Liver (tissue), 9 donors: ENCODE data around the gene CELF2. TPM values are rescaled to one million over a fixed set of nuclear protein-coding genes. Genes with fewer than 3 reads are reported as not detected.

Source experiments
- DNase-seq: peaks from one replicate; pipeline ENCODE4 v3.0.0-alpha.2; 2017; ENCODE audit warnings: low spot score
- H3K27ac ChIP-seq, 2 donors: one replicate each; pipeline ENCODE4 v1.7.0; 2013; ENCODE audit warnings: inconsistent platforms in 2 of 2, low read length in 2 of 2, control low read depth in 1 of 2, low read depth in 1 of 2, mild to moderate bottlenecking in 1 of 2
- H3K27me3 ChIP-seq, 4 donors: one replicate each; pipeline versions ENCODE4 v1.6.1 to v1.7.0; 2013; ENCODE audit warnings: low read length in 3 of 4, inconsistent platforms in 1 of 4, mild to moderate bottlenecking in 1 of 4, moderate library complexity in 1 of 4; ENCODE audit not compliant: control insufficient read depth in 4 of 4, insufficient read depth in 4 of 4
- H3K36me3 ChIP-seq, 4 donors: one replicate each; pipeline versions ENCODE4 v1.6.1 to v1.7.0; 2013; ENCODE audit warnings: low read length in 3 of 4, mild to moderate bottlenecking in 3 of 4, low read depth in 1 of 4, moderate library complexity in 1 of 4; ENCODE audit not compliant: control insufficient read depth in 4 of 4, insufficient read depth in 3 of 4
- H3K4me1 ChIP-seq, 4 donors: one replicate each; pipeline versions ENCODE4 v1.6.1 to v1.7.0; 2013; ENCODE audit warnings: low read length in 3 of 4, mild to moderate bottlenecking in 3 of 4, moderate library complexity in 1 of 4; ENCODE audit not compliant: control insufficient read depth in 4 of 4, insufficient read depth in 4 of 4
- H3K4me3 ChIP-seq, 3 donors: one replicate each; pipeline versions ENCODE4 v1.6.1 to v1.7.0; 2013; ENCODE audit warnings: low read length in 3 of 3, control low read depth in 1 of 3, low read depth in 1 of 3, mild to moderate bottlenecking in 1 of 3
- H3K9ac ChIP-seq, 2 donors: one replicate each; pipeline ENCODE4 v1.7.0; 2013; ENCODE audit warnings: low read length in 2 of 2, mild to moderate bottlenecking in 2 of 2, moderate library complexity in 2 of 2, control low read depth in 1 of 2, low read depth in 1 of 2
- H3K9me3 ChIP-seq, 4 donors: one replicate each; pipeline versions ENCODE4 v1.6.1 to v1.7.0; 2013; ENCODE audit warnings: low read length in 3 of 4; ENCODE audit not compliant: control insufficient read depth in 4 of 4
- ATF3 ChIP-seq: IDR thresholded peaks from 2 replicates; pipeline ENCODE4 v1.6.1; 2016; ENCODE audit warnings: antibody characterized with exemption
- CTCF ChIP-seq: fragments of 150-350 bp; IDR thresholded peaks from 2 replicates; pipeline ENCODE4 v1.5.1; 2017; ENCODE audit warnings: improper control_type of control experiment, low read depth, low read length; ENCODE audit not compliant: missing input control
- EGR1 ChIP-seq, 2 donors: IDR thresholded peaks; 2 replicates each; pipeline ENCODE4 v1.6.1; 2016 to 2018; ENCODE audit warnings: antibody characterized with exemption in 2 of 2, low read depth in 2 of 2
- FOXA1 ChIP-seq: IDR thresholded peaks from 2 replicates; pipeline ENCODE4 v1.6.1; 2016; ENCODE audit warnings: antibody characterized with exemption
- FOXA2 ChIP-seq: IDR thresholded peaks from 2 replicates; pipeline ENCODE4 v1.6.1; 2016; ENCODE audit warnings: antibody characterized with exemption
- GABPA ChIP-seq, 2 donors: IDR thresholded peaks in 1 of 2; conservative IDR thresholded peaks in 1 of 2; 2 replicates each; pipeline ENCODE4 v1.6.1; 2016; ENCODE audit warnings: antibody characterized with exemption in 2 of 2, mild to moderate bottlenecking in 1 of 2, moderate library complexity in 1 of 2
- HNF4G ChIP-seq: IDR thresholded peaks from 2 replicates; pipeline ENCODE4 v1.6.1; 2016; ENCODE audit warnings: antibody characterized with exemption
- JUND ChIP-seq, 2 donors: IDR thresholded peaks; 2 replicates each; pipeline ENCODE4 v1.6.1; 2016; ENCODE audit warnings: antibody characterized with exemption in 2 of 2
- MAX ChIP-seq: IDR thresholded peaks from 2 replicates; pipeline ENCODE4 v1.6.1; 2016; ENCODE audit warnings: antibody characterized with exemption
- NR2F2 ChIP-seq: IDR thresholded peaks from 2 replicates; pipeline ENCODE4 v1.6.1; 2016; ENCODE audit warnings: antibody characterized with exemption
- RAD21 ChIP-seq, 2 donors: IDR thresholded peaks; 2 replicates each; pipeline ENCODE4 v1.6.1; 2016; ENCODE audit warnings: antibody characterized with exemption in 2 of 2, mild to moderate bottlenecking in 2 of 2
- REST ChIP-seq: IDR thresholded peaks from 2 replicates; pipeline ENCODE4 v1.6.1; 2016; ENCODE audit warnings: antibody characterized with exemption, mild to moderate bottlenecking
- RXRA ChIP-seq, 2 donors: IDR thresholded peaks; 2 replicates each; pipeline ENCODE4 v1.6.1; 2017 to 2018; ENCODE audit warnings: antibody characterized with exemption in 2 of 2, mild to moderate bottlenecking in 1 of 2
- SP1 ChIP-seq: IDR thresholded peaks from 2 replicates; pipeline ENCODE4 v1.6.1; 2018; ENCODE audit warnings: antibody characterized with exemption, mild to moderate bottlenecking
- TAF1 ChIP-seq: conservative IDR thresholded peaks from 2 replicates; pipeline ENCODE4 v1.6.1; 2016; ENCODE audit warnings: antibody characterized with exemption, mild to moderate bottlenecking
- YY1 ChIP-seq: IDR thresholded peaks from 2 replicates; pipeline ENCODE4 v1.6.1; 2016; ENCODE audit warnings: antibody characterized with exemption, mild to moderate bottlenecking
- ZBTB33 ChIP-seq: IDR thresholded peaks from 2 replicates; pipeline ENCODE4 v1.6.1; 2016; ENCODE audit warnings: antibody characterized with exemption
- WGBS: extraction: QIAGEN DNeasy Blood & Tissue Kit; methylation state at CpG from one replicate; pipeline ENCODE4 v1.1.7; 2013; 5-methylcytosine and 5-hydroxymethylcytosine counted together
- polyA plus RNA-seq, 2 donors: library from polyadenylated mRNA; stranded (reverse) in 1 of 2; unstranded in 1 of 2; fragments of 200-250 nt in 1 of 2; fragments of >200 nt in 1 of 2; fragmentation: Nextera tagmentation in 1 of 2; extraction: Ambion mirVana in 1 of 2; gene quantifications; one replicate each; pipeline versions ENCODE4 v1.2.1 to v1.2.3, GENCODE V29; 2013 to 2015
- total RNA-seq, 2 donors: library from RNA; depleted of rRNA; stranded (reverse); fragments of >200 nt; gene quantifications; one replicate each; pipeline ENCODE4 v1.2.3, GENCODE V29; 2014
- donor health status: healthy.
- donor health status: healthy.
- donor health status: healthy.
- donor health status: healthy.
- donor health status: healthy.

The CELF2 gene
- total and polyA plus RNA-seq, 4 donors, result 1.4 to 8.5 (median 5.6) TPM

GRCh38 chr10:11339013-11339412 lies 321.3 kb downstream of the CELF2 start:
- no peak overlapping the region for H3K27ac ChIP-seq
- H3K9ac ChIP-seq, result no peak overlapping the region
- no peak for DNase-seq
- H3K4me3 ChIP-seq, result no peak overlapping the region
- no peak for TF ChIP-seq TAF1
- TF ChIP-seq HNF4G, result no peak
- TF ChIP-seq SP1, result no peak
- TF ChIP-seq NR2F2, result no peak
- TF ChIP-seq REST, result no peak
- no peak for TF ChIP-seq ATF3
- TF ChIP-seq RXRA (IDR thresholded peaks at IDR 0.05), result no peak
- TF ChIP-seq MAX, result no peak
- TF ChIP-seq ZBTB33, result no peak
- no peaks in the 10 kb centered on the region for H3K4me1 ChIP-seq
- H3K36me3 ChIP-seq, result no peaks in the 10 kb centered on the region
- H3K27me3 ChIP-seq, result peaks cover 0 to 2% (median 0%) of the 10 kb centered on the region in 4 donors
- 81% methylated on average over 7 of the region's 7 CpGs for whole genome bisulfite sequencing
- H3K9me3 ChIP-seq, result no peaks in the 10 kb centered on the region

- peaks cover 0 to 2% (median 0%) of the 10 kb centered on the region in 4 donors for H3K27me3 ChIP-seq
- no peaks in the 10 kb centered on the region for H3K9me3 ChIP-seq
- DNase-seq, result no peak
- 91% methylated on average over 18 of the region's 18 CpGs for WGBS
- H3K4me3 ChIP-seq, result no peak overlapping the region
- H3K4me1 ChIP-seq, result no peaks in the 10 kb centered on the region
- H3K9ac ChIP-seq, result no peak overlapping the region
- H3K27ac ChIP-seq, result no peak overlapping the region
- no peaks in the 10 kb centered on the region for H3K36me3 ChIP-seq
- no peak for TF ChIP-seq CTCF
- no peak for TF ChIP-seq GABPA (IDR thresholded peaks at IDR 0.05 in 1 of 2, conservative IDR thresholded peaks at IDR 0.05 in 1 of 2)
- TF ChIP-seq NR2F2, result no peak
- no peak for TF ChIP-seq ATF3
- no peak for TF ChIP-seq JUND (IDR thresholded peaks at IDR 0.05)
- no peak for TF ChIP-seq TAF1
- no peak for TF ChIP-seq FOXA2
- no peak for TF ChIP-seq RXRA (IDR thresholded peaks at IDR 0.05)
- no peak for TF ChIP-seq MAX
- no peak for TF ChIP-seq REST
- TF ChIP-seq HNF4G, result no peak
- no peak for TF ChIP-seq EGR1 (IDR thresholded peaks at IDR 0.05; ENCODE audit: low read depth in 2 of 2)
- no peak for TF ChIP-seq YY1
- TF ChIP-seq ZBTB33, result no peak
- TF ChIP-seq RAD21 (IDR thresholded peaks at IDR 0.05), result no peak
- no peak for TF ChIP-seq FOXA1
- no peak for TF ChIP-seq SP1
Measured at GRCh38 chr10:11339660-11340059, 322.0 kb downstream of the CELF2 start.
